ENCODE results near the gene ZSCAN10. TPM values are rescaled to one million over a fixed set of nuclear protein-coding genes. Genes with fewer than 3 reads are reported as not detected.

Gene ZSCAN10
- total and polyA plus RNA-seq, 2 of the 13 experiments (the other 11 are each of a cell fraction or from before 2014, with no cell fraction given), result not detected

- no peak for TF ChIP-seq RFX5 (IDR thresholded peaks at IDR 0.05; ENCODE audit: low read depth, low read length)
- TF ChIP-seq MXD1 (CRISPR knock-in tag; IDR thresholded peaks at IDR 0.05), result peak; percentile 68
- no peak for TF ChIP-seq ZNF7 (CRISPR knock-in tag; IDR thresholded peaks at IDR 0.05)
- TF ChIP-seq RARG (CRISPR knock-in tag; IDR thresholded peaks at IDR 0.05; ENCODE audit: low read depth), result no peak
- TF ChIP-seq, protein P1, sequence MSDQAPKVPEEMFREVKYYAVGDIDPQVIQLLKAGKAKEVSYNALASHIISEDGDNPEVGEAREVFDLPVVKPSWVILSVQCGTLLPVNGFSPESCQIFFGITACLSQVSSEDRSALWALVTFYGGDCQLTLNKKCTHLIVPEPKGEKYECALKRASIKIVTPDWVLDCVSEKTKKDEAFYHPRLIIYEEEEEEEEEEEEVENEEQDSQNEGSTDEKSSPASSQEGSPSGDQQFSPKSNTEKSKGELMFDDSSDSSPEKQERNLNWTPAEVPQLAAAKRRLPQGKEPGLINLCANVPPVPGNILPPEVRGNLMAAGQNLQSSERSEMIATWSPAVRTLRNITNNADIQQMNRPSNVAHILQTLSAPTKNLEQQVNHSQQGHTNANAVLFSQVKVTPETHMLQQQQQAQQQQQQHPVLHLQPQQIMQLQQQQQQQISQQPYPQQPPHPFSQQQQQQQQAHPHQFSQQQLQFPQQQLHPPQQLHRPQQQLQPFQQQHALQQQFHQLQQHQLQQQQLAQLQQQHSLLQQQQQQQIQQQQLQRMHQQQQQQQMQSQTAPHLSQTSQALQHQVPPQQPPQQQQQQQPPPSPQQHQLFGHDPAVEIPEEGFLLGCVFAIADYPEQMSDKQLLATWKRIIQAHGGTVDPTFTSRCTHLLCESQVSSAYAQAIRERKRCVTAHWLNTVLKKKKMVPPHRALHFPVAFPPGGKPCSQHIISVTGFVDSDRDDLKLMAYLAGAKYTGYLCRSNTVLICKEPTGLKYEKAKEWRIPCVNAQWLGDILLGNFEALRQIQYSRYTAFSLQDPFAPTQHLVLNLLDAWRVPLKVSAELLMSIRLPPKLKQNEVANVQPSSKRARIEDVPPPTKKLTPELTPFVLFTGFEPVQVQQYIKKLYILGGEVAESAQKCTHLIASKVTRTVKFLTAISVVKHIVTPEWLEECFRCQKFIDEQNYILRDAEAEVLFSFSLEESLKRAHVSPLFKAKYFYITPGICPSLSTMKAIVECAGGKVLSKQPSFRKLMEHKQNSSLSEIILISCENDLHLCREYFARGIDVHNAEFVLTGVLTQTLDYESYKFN (CRISPR knock-in tag; conservative IDR thresholded peaks at IDR 0.05), result peak; percentile 36; the same call in 1 of the 2 replicates
- no peak for TF ChIP-seq ZNF629 (CRISPR knock-in tag; conservative IDR thresholded peaks at IDR 0.05)
- TF ChIP-seq FOXP1 (IDR thresholded peaks at IDR 0.05), result no peak
- TF ChIP-seq FOXP1 (CRISPR knock-in tag; IDR thresholded peaks at IDR 0.05), result no peak
- peak; percentile 70 for TF ChIP-seq RFX1 (IDR thresholded peaks at IDR 0.05)
- TF ChIP-seq ZNF263 (CRISPR knock-in tag; IDR thresholded peaks at IDR 0.05), result no peak
- TF ChIP-seq ZNF547 (CRISPR knock-in tag; IDR thresholded peaks at IDR 0.05), result peak; percentile 64; the same call in 1 of the 2 replicates
- no peak for TF ChIP-seq ZNF496 (CRISPR knock-in tag; IDR thresholded peaks at IDR 0.05; ENCODE audit: insufficient replicate concordance)
- no peak for TF ChIP-seq ZNF674 (CRISPR knock-in tag; IDR thresholded peaks at IDR 0.05; ENCODE audit: low read depth)
- TF ChIP-seq ZNF230 (CRISPR knock-in tag; IDR thresholded peaks at IDR 0.05), result no peak
- no peak for TF ChIP-seq ZNF207 (IDR thresholded peaks at IDR 0.05; ENCODE audit: borderline replicate concordance)
- peak; percentile 28; the same call in 1 of the 2 replicates for TF ChIP-seq RARA (CRISPR knock-in tag; IDR thresholded peaks at IDR 0.05)
- TF ChIP-seq RFXANK (CRISPR knock-in tag; IDR thresholded peaks at IDR 0.05), result no peak
- TF ChIP-seq KLF15 (CRISPR knock-in tag; IDR thresholded peaks at IDR 0.05; ENCODE audit: borderline replicate concordance), result no peak
- no peak for TF ChIP-seq ONECUT2 (CRISPR knock-in tag; IDR thresholded peaks at IDR 0.05)
- TF ChIP-seq SAFB2 (CRISPR knock-in tag; IDR thresholded peaks at IDR 0.05; ENCODE audit: borderline replicate concordance, low read depth), result no peak
- no peak for TF ChIP-seq TRIM22 (IDR thresholded peaks at IDR 0.05)
- TF ChIP-seq HNRNPLL (IDR thresholded peaks at IDR 0.05; ENCODE audit: low read depth, low read length, poor library complexity, severe bottlenecking), result peak; percentile 47
- TF ChIP-seq GTF3A (CRISPR knock-in tag; conservative IDR thresholded peaks at IDR 0.05), result no peak
- TF ChIP-seq ZBTB4 (CRISPR knock-in tag; IDR thresholded peaks at IDR 0.05; ENCODE audit: borderline replicate concordance), result no peak; the same call in 1 of the 2 replicates
These were observed 7.3 kb upstream of the ZSCAN10 start (continued) for GRCh38 chr16:3106205-3106928.
